ENCODE measurements around the gene LMBR1. TPM values are rescaled to one million over a fixed set of nuclear protein-coding genes. Genes with fewer than 3 reads are reported as not detected.
"Not testable (repeated sequence)": the region's sequence is repeated elsewhere in the genome, so short reads cannot be mapped to it uniquely, and the experiment has no call there.

The LMBR1 gene
- total and polyA plus RNA-seq, 2 donors (not counting 3 experiments of a cell fraction or from before 2014, with no cell fraction given) = 14.0 to 72.9 TPM

GRCh38 chr7:156927571-156928405 is 34.8 kb upstream of the LMBR1 start:
- FAIRE-seq (peak; percentile 49), DNase-seq (ENCODE audit: low read depth, low spot score) (peak; percentile 94)
- intact Hi-C loops (cut with micrococcal nuclease) = loop anchor here (1.0 kb wide), 1 partner anchor 18 kb away; no protein-coding TSS in a partner anchor
- H3K4me2 ChIP-seq (ENCODE audit: insufficient read depth, low read length) = no peak overlapping the region
- no peaks in the 10 kb centered on the region for H3K79me2 ChIP-seq (ENCODE audit: control insufficient read depth, insufficient read depth, low read length)
- H3K4me3 ChIP-seq (replicated peaks in 1 of 3; ENCODE audit: insufficient read depth in 1 of 3, low read depth in 1 of 3, low read length in 3 of 3) = no peak overlapping the region
- no peaks in the 10 kb centered on the region for H3K9me3 ChIP-seq (replicated peaks; ENCODE audit: control insufficient read depth, insufficient read depth, low read length)
- BruUV-seq (replicated peaks) = no TSS peak
- no peaks in the 10 kb centered on the region for H3K27me3 ChIP-seq (ENCODE audit: control insufficient read depth in 2 of 2, insufficient read depth in 2 of 2, low read length in 2 of 2)
- H3K27ac ChIP-seq (ENCODE audit: insufficient read depth, low read depth, low read length) = no peak overlapping the region
- no peaks in the 10 kb centered on the region for H3K36me3 ChIP-seq (ENCODE audit: control insufficient read depth in 2 of 2, extremely low read depth in 1 of 2, insufficient read depth in 2 of 2, low read length in 2 of 2)
- H3K9ac ChIP-seq (replicated peaks; ENCODE audit: extremely low read depth, insufficient read depth, low read length) = no peak overlapping the region
- no peak for TF ChIP-seq CTCF (IDR thresholded peaks at IDR 0.05; ENCODE audit: extremely low read depth in 1 of 2, insufficient read depth in 1 of 2, low read depth in 1 of 2, low read length in 2 of 2)
- no peak for TF ChIP-seq FOS (IDR thresholded peaks at IDR 0.05; ENCODE audit: borderline replicate concordance, insufficient read depth, low read length)
- TF ChIP-seq POLR2A (IDR thresholded peaks at IDR 0.05; ENCODE audit: low read depth, low read length) = no peak
- no peak for TF ChIP-seq MAX (IDR thresholded peaks at IDR 0.05; ENCODE audit: insufficient read depth, insufficient read length)
- no peak for TF ChIP-seq EZH2 (IDR thresholded peaks at IDR 0.05; ENCODE audit: borderline replicate concordance, low read depth, low read length, severe bottlenecking)
- TF ChIP-seq POLR2AphosphoS5 (IDR thresholded peaks at IDR 0.05; ENCODE audit: insufficient read depth, low read depth, low read length) = peak; percentile 60
- TF ChIP-seq MYC (IDR thresholded peaks at IDR 0.05; ENCODE audit: low read depth, low read length) = no peak
- TF ChIP-seq JUN (IDR thresholded peaks at IDR 0.05; ENCODE audit: borderline replicate concordance, insufficient read depth, insufficient read length, low read depth) = peak; percentile 29
- TF ChIP-seq GATA2 (IDR thresholded peaks at IDR 0.05; ENCODE audit: insufficient read depth, insufficient read length, low read depth, low read length) = peak; percentile 82
- POLR2A ChIA-PET = no interaction called here
- H3K9me1 ChIP-seq (replicated peaks; ENCODE audit: control insufficient read depth, extremely low read depth, insufficient read depth, low read length) = no peaks in the 10 kb centered on the region
- H3K4me1 ChIP-seq (ENCODE audit: control insufficient read depth, extremely low read depth, insufficient read depth, low read length) = peaks cover 29% of the 10 kb centered on the region
- no peaks in the 10 kb centered on the region for H4K20me1 ChIP-seq (replicated peaks; ENCODE audit: control insufficient read depth, extremely low read depth, insufficient read depth, low read length)
- H2AFZ ChIP-seq (ENCODE audit: low read depth, low read length) = no peak overlapping the region
- dilution Hi-C loops (cut with MboI; ENCODE audit: extremely low pct_ligation_motif_present, low sequenced_read_pairs) = no loop called here
- CTCF ChIA-PET = interaction anchor here (0.9 to 1.9 kb wide), 2 partner anchors 21 to 22 kb away, joined by 3 to 11 read pairs; partner anchors contain the start of gene NOM1

GRCh38 chr7:156925821-156926220 is 32.8 kb upstream of the LMBR1 start:
- BruUV-seq (replicated peaks); H3K27ac ChIP-seq (ENCODE audit: insufficient read depth, low read depth, low read length); dilution Hi-C loops (cut with MboI; ENCODE audit: extremely low pct_ligation_motif_present, low sequenced_read_pairs); H3K27me3 ChIP-seq (ENCODE audit: control insufficient read depth in 2 of 2, insufficient read depth in 2 of 2, low read length in 2 of 2); intact Hi-C loops (cut with micrococcal nuclease); H3K4me3 ChIP-seq (replicated peaks in 1 of 3; ENCODE audit: insufficient read depth in 1 of 3, low read depth in 1 of 3, low read length in 3 of 3); H2AFZ ChIP-seq (ENCODE audit: low read depth, low read length); H3K9me1 ChIP-seq (replicated peaks; ENCODE audit: control insufficient read depth, extremely low read depth, insufficient read depth, low read length); H3K36me3 ChIP-seq (ENCODE audit: control insufficient read depth in 2 of 2, extremely low read depth in 1 of 2, insufficient read depth in 2 of 2, low read length in 2 of 2); DNase-seq (ENCODE audit: low read depth, low spot score); H4K20me1 ChIP-seq (replicated peaks; ENCODE audit: control insufficient read depth, extremely low read depth, insufficient read depth, low read length); H3K9me3 ChIP-seq (replicated peaks; ENCODE audit: control insufficient read depth, insufficient read depth, low read length); H3K4me2 ChIP-seq (ENCODE audit: insufficient read depth, low read length); FAIRE-seq; H3K79me2 ChIP-seq (ENCODE audit: control insufficient read depth, insufficient read depth, low read length); H3K9ac ChIP-seq (replicated peaks; ENCODE audit: extremely low read depth, insufficient read depth, low read length): not testable (repeated sequence)
- ChIA-PET POLR2A (interaction anchor here (0.5 kb wide), 1 partner anchor 368 kb away, joined by 6 read pairs; no protein-coding TSS in a partner anchor), CTCF (interaction anchor here (1.9 kb wide), 1 partner anchor 24 kb away, joined by 11 read pairs; the partner anchor contains the start of gene NOM1)
- H3K4me1 ChIP-seq (ENCODE audit: control insufficient read depth, extremely low read depth, insufficient read depth, low read length) = peaks cover 12% of the 10 kb centered on the region

Measured in endothelial cell of umbilical vein (primary cell).